ENCODE measurements around the gene CHAMP1. TPM values are rescaled to one million over a fixed set of nuclear protein-coding genes. Genes with fewer than 3 reads are reported as not detected.

CHAMP1 gene
- total and polyA plus RNA-seq, 7 donors = 6.5 to 15.9 (median 9.6) TPM

DNA sequence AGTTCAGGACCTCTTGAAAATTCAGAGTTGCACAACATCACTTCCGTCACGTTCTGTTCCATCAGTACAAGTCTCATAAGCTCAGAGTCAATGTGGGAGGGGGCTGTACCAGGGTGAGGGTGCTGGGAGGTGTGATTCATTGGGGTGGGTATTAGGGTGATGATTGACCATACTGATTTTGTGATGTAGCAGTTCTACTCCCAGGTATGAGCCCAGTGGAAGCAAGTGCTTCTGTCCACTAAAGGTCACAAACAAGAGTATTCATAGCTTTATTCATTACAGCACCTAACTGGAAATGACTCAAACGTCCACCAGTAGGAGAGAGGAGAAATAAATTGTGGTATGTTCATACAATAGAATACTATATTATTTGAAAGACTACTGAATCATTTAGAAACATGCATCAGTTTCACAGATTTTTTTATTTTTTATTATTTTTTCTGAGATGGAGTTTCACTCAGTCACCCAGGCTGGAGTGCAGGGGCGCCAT, 45.0 kb upstream of the CHAMP1 start:
- DNase-seq = no peak
- no peak overlapping the region for H3K27ac ChIP-seq
- H3K4me3 ChIP-seq = no peak overlapping the region
- H3K27me3 ChIP-seq = no peaks in the 10 kb centered on the region
- peaks cover 5 to 87% (median 50%) of the 10 kb centered on the region in 4 donors for H3K36me3 ChIP-seq
- H3K4me1 ChIP-seq = no peaks in the 10 kb centered on the region
- TF ChIP-seq EP300 (IDR thresholded peaks at IDR 0.05) (no peak), POLR2A (IDR thresholded peaks at IDR 0.05) (no peak), POLR2AphosphoS5 (IDR thresholded peaks at IDR 0.05) (no peak)
- TF ChIP-seq, protein P1, sequence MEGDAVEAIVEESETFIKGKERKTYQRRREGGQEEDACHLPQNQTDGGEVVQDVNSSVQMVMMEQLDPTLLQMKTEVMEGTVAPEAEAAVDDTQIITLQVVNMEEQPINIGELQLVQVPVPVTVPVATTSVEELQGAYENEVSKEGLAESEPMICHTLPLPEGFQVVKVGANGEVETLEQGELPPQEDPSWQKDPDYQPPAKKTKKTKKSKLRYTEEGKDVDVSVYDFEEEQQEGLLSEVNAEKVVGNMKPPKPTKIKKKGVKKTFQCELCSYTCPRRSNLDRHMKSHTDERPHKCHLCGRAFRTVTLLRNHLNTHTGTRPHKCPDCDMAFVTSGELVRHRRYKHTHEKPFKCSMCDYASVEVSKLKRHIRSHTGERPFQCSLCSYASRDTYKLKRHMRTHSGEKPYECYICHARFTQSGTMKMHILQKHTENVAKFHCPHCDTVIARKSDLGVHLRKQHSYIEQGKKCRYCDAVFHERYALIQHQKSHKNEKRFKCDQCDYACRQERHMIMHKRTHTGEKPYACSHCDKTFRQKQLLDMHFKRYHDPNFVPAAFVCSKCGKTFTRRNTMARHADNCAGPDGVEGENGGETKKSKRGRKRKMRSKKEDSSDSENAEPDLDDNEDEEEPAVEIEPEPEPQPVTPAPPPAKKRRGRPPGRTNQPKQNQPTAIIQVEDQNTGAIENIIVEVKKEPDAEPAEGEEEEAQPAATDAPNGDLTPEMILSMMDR (IDR thresholded peaks at IDR 0.05) = no peak
- no peaks in the 10 kb centered on the region for H3K9me3 ChIP-seq
- WGBS, 2 donors = 86 to 91% methylated on average over 4 of the region's 4 CpGs
- intact Hi-C loops (cut with DNase I) = no loop called here

DNA sequence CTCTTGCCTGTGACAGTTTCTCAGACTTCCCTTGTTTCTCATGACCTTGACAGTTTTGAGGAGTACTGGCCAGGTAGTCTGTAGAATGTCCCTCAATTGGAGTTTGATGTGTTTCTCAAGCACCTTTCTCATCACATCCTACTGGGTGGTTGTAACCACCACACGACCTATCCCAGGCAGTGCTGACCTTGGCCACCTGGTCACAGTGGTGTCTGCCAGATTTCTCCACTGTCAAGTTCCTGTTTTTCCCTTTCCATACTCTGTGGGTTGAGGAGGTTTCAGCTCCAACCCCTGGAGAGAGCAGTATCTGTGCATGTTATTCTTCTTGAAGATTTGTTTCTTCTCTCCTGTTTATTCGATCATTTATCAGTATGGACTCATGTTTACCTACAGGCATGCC, 41.3 kb upstream of the CHAMP1 start:
- H3K4me1 ChIP-seq = no peaks in the 10 kb centered on the region
- no peaks in the 10 kb centered on the region for H3K9me3 ChIP-seq
- no peak overlapping the region for H3K27ac ChIP-seq
- no peak overlapping the region for H3K4me3 ChIP-seq
- peaks cover 0 to 77% (median 27%) of the 10 kb centered on the region in 4 donors for H3K36me3 ChIP-seq
- no peaks in the 10 kb centered on the region for H3K27me3 ChIP-seq
- TF ChIP-seq POLR2AphosphoS5 (IDR thresholded peaks at IDR 0.05) = no peak
- TF ChIP-seq, protein P1 (IDR thresholded peaks at IDR 0.05) = no peak
- TF ChIP-seq EP300 (IDR thresholded peaks at IDR 0.05) = no peak
- TF ChIP-seq POLR2A (IDR thresholded peaks at IDR 0.05) = no peak
- intact Hi-C loops (cut with DNase I) = no loop called here
- DNase-seq = no peak
- WGBS, 2 donors = 71 to 83% methylated on average over 2 of the region's 2 CpGs

DNA sequence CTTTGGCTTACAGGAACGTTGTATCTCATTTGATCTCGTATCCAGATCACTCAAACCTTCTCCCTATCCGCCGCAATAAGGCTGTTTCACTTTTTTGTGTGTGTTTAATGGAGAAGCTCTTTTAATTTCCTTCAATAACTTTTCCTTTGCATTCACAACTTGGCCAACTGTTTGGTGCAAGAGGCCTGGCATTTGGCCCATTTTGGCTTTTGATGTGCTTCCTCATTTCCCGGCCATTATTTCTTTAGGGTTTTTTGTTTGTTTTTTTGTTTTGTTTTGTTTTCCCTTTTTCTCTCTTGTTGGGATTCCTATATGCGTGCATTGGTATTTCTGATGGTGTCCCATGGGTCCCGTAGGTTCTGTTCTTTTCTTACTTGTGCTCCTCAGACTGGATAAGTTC, 39.0 kb upstream of the CHAMP1 start:
- Histone ChIP-seq H3K36me3 (peaks cover 0 to 56% (median 14%) of the 10 kb centered on the region in 4 donors), H3K9me3 (no peaks in the 10 kb centered on the region), H3K27me3 (no peaks in the 10 kb centered on the region), H3K4me3 (no peak overlapping the region), H3K27ac (no peak overlapping the region), H3K4me1 (peaks cover 0 to 5% (median 2%) of the 10 kb centered on the region in 4 donors)
- no peak for DNase-seq
- intact Hi-C loops (cut with DNase I) = no loop called here
- WGBS, 2 donors = 84 to 87% methylated on average over 7 of the region's 7 CpGs
- TF ChIP-seq EP300 (IDR thresholded peaks at IDR 0.05) (no peak), POLR2AphosphoS5 (IDR thresholded peaks at IDR 0.05) (no peak), POLR2A (IDR thresholded peaks at IDR 0.05) (no peak)
- TF ChIP-seq, protein P1 (IDR thresholded peaks at IDR 0.05) = no peak

DNA sequence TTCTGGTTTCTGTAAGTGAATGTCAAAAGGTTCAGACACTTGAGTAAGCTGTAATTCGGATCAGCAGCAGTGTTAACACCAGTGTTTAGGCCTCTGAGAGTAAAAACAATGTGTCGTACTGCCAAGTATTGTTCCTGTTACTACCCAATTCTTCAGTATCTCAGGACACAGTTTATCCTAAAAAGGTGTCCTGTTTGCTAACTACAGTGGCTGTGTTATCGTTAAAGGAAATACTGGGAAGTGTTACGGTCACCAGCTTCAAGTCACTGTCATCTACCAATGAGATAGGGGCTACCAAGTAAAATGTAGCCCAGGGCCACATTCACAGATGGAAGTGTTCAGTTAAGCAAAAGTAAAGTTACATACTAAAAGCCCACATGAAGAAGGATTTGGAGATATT, 35.2 kb upstream of the CHAMP1 start:
- intact Hi-C loops (cut with DNase I) = no loop called here
- H3K4me3 ChIP-seq = no peak overlapping the region
- TF ChIP-seq POLR2AphosphoS5 (IDR thresholded peaks at IDR 0.05) = no peak
- DNase-seq = no peak
- peaks cover 0 to 26% (median 20%) of the 10 kb centered on the region in 4 donors for H3K4me1 ChIP-seq
- 84 to 91% methylated on average over 4 of the region's 4 CpGs for WGBS, 2 donors
- no peak overlapping the region for H3K27ac ChIP-seq
- H3K36me3 ChIP-seq = peaks cover 0 to 31% (median 4%) of the 10 kb centered on the region in 4 donors
- H3K27me3 ChIP-seq = no peaks in the 10 kb centered on the region
- H3K9me3 ChIP-seq = no peaks in the 10 kb centered on the region

DNA sequence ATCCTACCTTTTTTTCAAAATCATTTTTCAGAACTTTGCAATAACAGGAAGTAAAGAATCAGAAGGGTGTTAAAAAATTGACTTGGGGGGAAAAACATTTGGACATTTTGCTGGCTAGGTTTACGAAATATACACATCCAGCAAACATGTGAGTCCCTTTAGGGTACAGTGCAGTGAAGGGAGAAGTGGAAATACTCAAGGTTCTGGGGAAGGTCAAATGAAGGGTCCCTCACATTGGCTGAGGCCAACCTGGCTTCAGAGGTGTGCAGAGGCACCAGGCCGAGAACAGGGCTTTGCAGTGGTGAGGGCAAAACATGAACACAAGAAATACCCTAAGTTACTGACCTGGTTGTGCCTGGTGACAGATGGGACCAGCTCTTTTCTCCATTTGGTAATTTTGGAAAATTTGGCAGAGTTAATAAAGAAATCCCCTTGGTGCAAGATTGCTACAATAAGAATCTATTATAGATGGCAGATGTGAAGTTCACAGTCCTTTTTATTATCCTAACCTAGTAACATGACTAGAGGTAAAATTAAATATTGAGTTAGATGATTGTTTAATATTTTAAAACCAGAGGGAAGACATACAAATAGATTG, 34.4 kb upstream of the CHAMP1 start:
- Histone ChIP-seq H3K9me3 (no peaks in the 10 kb centered on the region), H3K4me1 (peaks cover 0 to 29% (median 20%) of the 10 kb centered on the region in 4 donors), H3K27me3 (no peaks in the 10 kb centered on the region), H3K36me3 (peaks cover 0 to 28% (median 4%) of the 10 kb centered on the region in 4 donors), H3K27ac (peak overlapping the region in 3 of 4 donors; percentile 98 to 99 (median 98)), H3K4me3 (no peak overlapping the region)
- intact Hi-C loops (cut with DNase I) = loop anchor here (2.0 kb wide), 1 partner anchor 35 kb away; the partner anchor contains the start of gene CHAMP1
- TF ChIP-seq, protein P1 (IDR thresholded peaks at IDR 0.05) = no peak
- TF ChIP-seq POLR2AphosphoS5 (IDR thresholded peaks at IDR 0.05) (no peak), EP300 (IDR thresholded peaks at IDR 0.05) (no peak), POLR2A (IDR thresholded peaks at IDR 0.05) (no peak)
- 83 to 95% methylated on average over 2 of the region's 2 CpGs for WGBS, 2 donors
- no peak for DNase-seq
